Measurements from ENCODE around the gene KRT6A.

Gene KRT6A

DNA sequence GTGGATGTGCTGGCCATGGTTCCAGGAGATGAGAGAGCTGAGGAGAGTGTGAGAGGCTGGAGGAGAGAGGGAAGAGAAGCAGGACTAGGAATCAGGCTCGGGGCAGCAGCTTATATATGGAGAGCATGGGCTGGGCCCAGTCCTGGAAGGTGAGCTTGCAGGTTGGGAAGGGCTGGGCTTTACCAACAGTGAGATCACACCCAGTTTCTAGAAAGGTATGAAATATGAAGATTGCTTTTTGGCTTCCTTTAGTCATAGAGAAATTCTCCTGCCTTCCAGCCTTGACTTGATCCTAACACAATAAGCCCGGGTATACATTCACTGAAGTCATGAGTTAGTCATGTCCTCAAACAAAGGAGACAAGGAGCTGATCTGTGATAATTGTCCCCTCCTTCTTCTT lies at the start of gene KRT6A:
TSS of gene KRT6A (minus strand) at position 86 of the 400 bp plus-strand sequence. CDS start at position 17, 69 bp downstream.
- no peak for DNase-seq (ENCODE audit: low read depth, low spot score)

- DNase-seq (ENCODE audit: low read depth, low spot score), result no peak
Measured at GRCh38 chr12:52542157-52542556, 49.1 kb upstream of the KRT6A start.

DNA sequence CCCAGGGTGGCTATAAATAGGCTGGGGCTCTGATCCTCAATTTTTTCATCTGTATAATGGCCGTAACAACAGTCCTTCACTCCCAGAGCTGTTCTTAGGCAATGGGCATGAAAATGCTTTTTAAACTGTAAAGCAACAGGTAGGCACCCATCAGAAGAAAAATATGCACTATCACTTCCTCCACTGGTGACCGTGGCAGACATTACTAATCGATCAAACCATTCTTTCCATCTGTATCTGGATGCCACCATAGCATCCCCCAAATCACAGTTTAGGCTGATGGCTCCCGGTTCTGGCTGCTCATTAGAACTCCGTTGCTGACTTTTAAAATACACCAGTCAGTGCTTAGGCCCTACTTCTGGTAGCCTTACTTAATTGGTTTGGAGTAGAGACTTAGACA lies 48.7 kb upstream of the KRT6A start:
- no peak for DNase-seq (ENCODE audit: low read depth, low spot score)

DNA sequence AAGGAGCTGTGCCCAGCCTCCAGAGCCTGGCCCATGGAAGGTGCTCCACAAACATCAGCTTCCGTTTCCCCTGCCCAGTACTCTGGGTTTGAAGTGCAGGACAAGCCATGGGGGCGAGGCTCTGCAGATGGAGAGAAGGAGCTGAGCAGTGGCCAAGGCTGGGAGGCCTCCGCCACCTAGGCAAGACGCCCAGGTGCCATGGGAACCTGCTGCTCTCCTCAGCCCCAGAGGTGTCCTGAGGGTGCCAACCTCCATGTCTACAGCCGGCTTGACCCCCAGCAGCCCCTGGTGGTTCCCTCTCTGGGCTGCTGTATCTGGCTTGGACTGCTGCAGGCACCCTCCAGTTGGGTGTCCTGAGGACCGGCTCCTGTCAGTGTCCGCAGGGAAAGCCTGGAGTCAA lies 47.5 kb upstream of the KRT6A start:
- no peak for DNase-seq (ENCODE audit: low read depth, low spot score)

DNA sequence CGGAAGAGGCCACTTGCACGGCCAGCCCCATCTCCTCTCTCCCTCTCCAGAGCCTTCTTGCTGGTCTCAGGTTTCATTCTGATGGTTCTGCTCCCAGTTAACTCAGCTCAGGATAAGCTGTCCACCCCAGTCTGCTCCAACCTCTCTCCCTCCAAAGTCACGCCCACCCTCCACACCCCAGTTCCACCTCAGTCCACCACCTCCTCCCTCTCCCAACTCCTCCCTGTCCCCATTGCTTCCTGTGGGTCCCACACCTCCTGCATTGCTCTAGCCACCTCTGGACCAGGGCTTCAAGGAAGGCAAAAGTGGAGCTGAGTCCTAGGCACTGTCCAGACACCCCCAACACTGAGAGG lies 46.7 kb upstream of the KRT6A start:
- no peak for DNase-seq (ENCODE audit: low read depth, low spot score)

- DNase-seq (ENCODE audit: low read depth, low spot score), result no peak
Measured at GRCh38 chr12:52539083-52539820, 46.2 kb upstream of the KRT6A start.

GRCh38 chr12:52537101-52537500 lies 44.0 kb upstream of the KRT6A start:
- no peak for DNase-seq (ENCODE audit: low read depth, low spot score)

DNA sequence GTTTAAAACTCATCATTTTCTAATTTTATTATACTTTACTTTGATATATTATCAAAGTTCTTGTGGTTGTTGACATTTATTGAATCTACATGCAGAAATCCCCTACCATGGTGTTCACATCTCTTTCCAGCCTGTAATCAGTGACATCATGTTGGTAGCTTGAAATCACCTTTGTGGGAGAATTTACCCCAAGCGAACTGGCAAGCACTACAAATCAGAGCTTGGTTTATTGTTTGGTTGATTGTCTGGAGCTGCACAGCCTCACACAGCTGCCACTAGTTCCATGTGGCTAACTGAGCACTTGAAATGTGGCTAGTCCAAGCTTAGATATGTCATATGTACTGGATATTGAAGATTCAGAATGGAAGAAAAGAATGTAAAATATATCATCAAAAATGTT lies 42.5 kb upstream of the KRT6A start:
- no peak for DNase-seq (ENCODE audit: low read depth, low spot score)

DNA sequence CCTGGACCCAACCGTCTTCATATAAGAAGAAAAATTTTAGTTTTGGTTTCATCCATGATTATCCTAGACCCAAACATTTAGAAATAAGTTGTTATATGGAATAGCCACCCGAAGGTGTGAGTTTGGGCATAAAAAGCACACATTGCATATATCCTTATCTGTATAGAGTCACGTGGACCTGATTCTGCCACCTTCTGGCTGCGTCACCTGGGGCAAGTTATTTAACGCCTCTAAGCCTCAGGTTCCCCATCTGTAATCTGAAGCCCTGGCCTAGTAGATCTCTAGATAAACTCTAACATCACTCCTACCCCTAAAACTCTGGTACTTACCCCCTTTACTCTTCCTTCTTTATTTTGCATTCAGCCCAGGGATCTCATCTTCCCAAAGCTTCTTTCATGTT lies 41.4 kb upstream of the KRT6A start:
- DNase-seq (ENCODE audit: low read depth, low spot score), result no peak

DNA sequence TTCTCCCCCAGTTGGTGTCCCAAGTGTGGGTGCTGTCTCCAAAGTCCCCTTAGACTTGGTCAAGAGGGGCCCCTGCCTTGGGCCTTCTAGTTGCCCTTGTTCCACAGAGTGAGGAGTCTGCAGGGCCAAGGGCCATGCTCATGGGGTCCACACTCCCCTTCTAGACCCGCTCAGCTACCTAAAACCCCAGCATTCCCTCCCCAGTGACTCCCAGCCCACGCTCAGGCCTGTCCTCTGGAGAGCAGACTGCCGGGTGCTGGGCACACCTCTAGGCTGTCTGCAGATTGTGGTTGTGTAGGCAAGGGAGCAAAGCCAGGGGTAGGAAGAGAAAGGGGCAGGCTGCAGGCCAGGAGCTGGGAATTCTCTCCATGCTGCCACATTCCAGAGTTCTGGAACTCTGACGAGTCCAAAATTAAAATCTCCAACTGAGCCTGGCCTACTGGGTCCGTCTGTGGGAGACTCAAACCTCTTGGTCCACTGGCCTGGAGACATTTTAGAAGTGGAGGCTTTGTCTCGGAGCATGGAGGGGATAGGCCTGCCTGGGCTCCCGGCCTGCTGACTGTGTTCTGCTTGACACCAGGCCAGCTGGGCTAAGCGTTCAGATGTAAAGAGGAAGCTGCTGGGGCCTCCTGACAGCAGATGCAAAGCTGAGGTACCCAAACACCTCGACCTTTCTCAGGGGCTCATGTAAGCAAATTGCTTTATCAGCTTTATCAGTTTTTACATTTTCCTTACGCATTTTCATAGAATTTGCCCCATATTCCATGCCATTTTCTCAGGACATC lies 40.8 kb upstream of the KRT6A start:
- no peak for DNase-seq (ENCODE audit: low read depth, low spot score)

DNA sequence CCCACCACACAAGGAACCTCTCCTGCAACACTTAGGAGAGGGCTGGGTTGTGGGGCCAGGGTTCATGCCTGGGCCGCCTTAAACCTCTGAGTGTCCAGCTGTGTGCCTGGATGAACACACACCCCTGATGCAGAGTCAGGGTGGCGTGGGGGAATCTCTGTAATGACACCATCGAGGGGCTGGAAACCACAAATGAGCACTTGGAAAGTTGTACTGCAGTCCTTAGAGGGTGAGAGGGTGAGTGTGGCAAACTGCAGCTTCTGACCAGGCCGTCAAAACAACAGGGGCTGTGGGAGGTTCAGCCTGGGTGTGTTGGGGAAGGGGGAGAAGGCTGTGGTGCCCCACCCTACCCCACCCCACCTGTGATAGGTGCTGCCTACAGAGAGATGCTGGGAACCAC lies 39.6 kb upstream of the KRT6A start:
- no peak for DNase-seq (ENCODE audit: low read depth, low spot score)

- no peak for DNase-seq (ENCODE audit: low read depth, low spot score)
Measured at GRCh38 chr12:52531566-52532300, 38.7 kb upstream of the KRT6A start.

- DNase-seq (ENCODE audit: low read depth, low spot score), result no peak
Measured at GRCh38 chr12:52530905-52531304, 37.8 kb upstream of the KRT6A start.

- DNase-seq (ENCODE audit: low read depth, low spot score), result no peak
Measured at GRCh38 chr12:52530366-52530765, 37.3 kb upstream of the KRT6A start.

- no peak for DNase-seq (ENCODE audit: low read depth, low spot score)
Measured at GRCh38 chr12:52529846-52530245, 36.8 kb upstream of the KRT6A start.

GRCh38 chr12:52529417-52529816 lies 36.4 kb upstream of the KRT6A start:
- no peak for DNase-seq (ENCODE audit: low read depth, low spot score)

- no peak for DNase-seq (ENCODE audit: low read depth, low spot score)
Measured at GRCh38 chr12:52528641-52529143, 35.6 kb upstream of the KRT6A start.

DNA sequence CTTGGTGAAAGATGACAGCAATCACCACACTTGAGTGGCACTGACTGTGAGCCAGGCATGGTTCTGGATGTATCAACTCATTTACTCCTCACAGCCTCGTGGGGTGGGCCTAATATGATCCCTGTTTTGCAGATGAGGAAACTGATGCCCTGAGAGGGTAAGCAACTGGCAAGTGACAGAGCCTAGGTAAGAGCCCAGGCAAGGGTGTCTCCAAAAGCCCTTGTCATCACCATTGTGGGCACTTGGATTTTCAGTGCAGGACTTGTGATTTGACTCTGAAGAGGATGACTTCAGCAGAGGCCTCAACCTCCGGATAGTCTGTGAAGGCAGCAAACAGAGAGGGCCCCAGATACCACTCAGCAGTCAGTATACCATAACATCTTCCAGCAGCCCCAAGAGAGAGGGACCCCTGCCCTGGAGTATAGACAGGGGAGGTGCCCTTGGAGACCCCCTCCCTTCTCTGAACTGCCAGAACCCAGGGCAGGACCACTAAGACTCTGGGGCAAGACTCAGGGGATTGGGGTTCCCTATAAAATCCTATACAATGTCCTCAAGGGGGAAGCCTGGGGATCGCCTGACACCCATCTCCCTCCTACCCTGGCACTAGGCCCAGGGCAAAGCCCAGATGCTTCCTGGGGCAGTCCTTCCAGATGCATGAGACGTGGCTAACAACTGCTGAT lies 34.2 kb upstream of the KRT6A start:
- no peak for DNase-seq (ENCODE audit: low read depth, low spot score)

GRCh38 chr12:52526511-52526951 lies 33.5 kb upstream of the KRT6A start:
- DNase-seq (ENCODE audit: low read depth, low spot score), result no peak

- DNase-seq (ENCODE audit: low read depth, low spot score), result no peak
Measured at GRCh38 chr12:52525661-52526499, 32.8 kb upstream of the KRT6A start.

All from iPS DF 19.7 (cell line).